Left renal cortex interstitium (tissue), 4 donors: ENCODE results near the gene NOS2. TPM values are rescaled to one million over a fixed set of nuclear protein-coding genes. Genes with fewer than 3 reads are reported as not detected.
"Not testable (repeated sequence)": the region's sequence is repeated elsewhere in the genome, so short reads cannot be mapped to it uniquely, and the experiment has no call there.

Experiments used
- DNase-seq, 4 donors: peaks; one replicate each; pipeline ENCODE4 v3.0.0-alpha.2; 2013; ENCODE audit warnings: low read depth in 4 of 4, low spot score in 2 of 4, missing footprints in 1 of 4
- polyA plus RNA-seq, 4 donors: library from polyadenylated mRNA; unstranded; fragments of 120-200 nt; gene quantifications; one replicate each; pipeline ENCODE4 v1.2.1, GENCODE V29; 2013; ENCODE audit not compliant: insufficient read length in 4 of 4

NOS2 gene
- polyA plus RNA-seq, 4 donors, result 1.7 to 2.1 (median 2.0) TPM

GRCh38 chr17:27793168-27793905 lies 7.0 kb downstream of the NOS2 start:
- DNase-seq, result peak in 1 of 4 donors; percentile 11

- no peak for DNase-seq
Measured at GRCh38 chr17:27792095-27792494, 8.2 kb downstream of the NOS2 start.

DNA sequence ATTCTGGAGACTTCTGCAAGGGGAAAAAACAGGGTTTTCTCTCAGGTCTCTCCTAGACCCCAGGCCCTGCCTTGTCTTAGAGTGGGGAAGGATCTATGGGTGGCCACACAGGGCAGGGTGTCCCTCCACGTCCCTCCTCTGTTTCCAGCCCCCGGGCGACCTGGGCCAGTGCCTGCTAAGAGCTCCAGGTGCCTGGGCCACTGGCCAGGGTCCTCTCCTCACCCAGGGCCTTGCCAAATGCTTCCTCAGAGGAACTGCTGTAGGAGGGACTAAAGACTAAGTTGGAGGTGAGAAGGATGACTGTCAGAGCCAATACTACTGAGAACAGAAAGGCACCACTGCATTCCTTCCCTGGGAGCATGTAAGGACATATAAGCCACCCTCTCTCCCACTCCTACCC lies 11.4 kb downstream of the NOS2 start:
- DNase-seq, result no peak

GRCh38 chr17:27783440-27784350 lies 16.6 kb downstream of the NOS2 start:
- no peak for DNase-seq

GRCh38 chr17:27782791-27783206 lies 17.5 kb downstream of the NOS2 start:
- no peak for DNase-seq

GRCh38 chr17:27780828-27781404 lies 19.4 kb downstream of the NOS2 start:
- no peak for DNase-seq

DNA sequence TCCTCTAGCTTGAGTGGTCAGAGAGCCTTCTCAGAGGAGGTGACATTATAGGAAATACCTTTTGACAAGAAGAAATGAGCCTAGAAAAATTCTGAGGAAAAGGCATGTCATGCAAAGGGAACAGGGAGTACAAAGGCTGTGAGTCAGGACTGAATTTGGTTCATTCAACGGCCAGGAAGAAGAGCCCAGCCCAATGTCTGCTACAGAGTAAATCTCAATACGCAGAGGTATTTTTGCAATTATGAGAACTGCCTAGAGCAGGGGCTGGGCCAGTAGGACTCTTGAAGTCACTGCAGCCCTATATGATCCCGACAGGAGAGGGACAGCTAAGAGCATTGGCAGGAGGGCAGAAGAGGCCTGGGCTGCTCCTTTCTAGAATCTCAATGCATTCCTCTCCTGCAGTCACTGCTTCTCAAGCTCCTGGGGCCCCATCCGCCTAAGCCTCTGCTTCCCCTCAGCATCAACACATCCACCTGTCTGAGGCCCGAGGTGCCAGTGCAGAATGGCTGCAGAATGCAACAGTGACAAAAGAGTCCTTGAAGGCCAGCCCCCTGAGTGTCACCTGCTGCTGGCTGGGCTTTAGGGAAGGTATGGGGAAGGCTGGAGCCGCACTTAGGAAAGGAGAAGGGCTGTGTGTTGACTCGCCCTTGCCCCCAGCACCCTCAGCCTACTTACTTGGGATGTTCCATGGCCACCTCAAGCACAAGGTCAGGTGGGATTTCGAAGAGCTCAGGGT lies 20.1 kb downstream of the NOS2 start:
- DNase-seq, result no peak

GRCh38 chr17:27778183-27778582 lies 22.1 kb downstream of the NOS2 start:
- no peak for DNase-seq

DNA sequence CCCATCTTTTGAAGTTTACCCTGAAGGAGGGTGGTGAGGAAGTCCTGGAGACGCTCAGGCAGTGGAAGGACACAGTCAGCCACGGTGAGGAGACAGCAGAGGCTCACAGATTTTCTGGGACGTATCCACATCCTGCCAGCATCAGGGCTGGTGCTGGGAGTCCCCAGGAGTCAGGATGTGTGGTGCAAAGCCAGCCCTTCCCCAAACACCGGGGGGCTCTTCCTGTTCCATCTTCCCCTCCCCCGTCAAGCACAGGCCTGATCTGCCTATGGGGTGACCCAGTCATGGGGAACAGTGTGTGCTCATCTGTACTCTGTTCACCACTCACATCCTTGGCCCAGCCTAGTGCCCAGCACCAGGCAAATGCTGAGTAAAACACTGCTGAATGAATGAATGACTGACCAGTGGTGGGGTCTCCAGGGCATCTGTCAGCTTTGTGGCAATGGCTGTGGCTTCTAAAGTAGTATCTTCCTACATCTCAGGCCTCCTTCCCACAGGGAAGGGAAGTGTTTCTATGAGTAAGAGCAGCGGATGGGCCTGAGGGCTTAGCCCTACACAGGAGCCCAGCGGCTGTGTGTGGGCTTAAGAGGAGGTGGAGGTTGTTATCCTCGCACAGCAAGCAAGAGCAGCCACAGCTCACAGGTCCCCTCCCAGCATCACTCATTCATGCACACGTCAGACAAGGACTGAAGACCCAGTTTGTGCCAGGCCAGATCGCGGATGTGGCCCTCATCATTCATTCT lies 23.3 kb downstream of the NOS2 start:
- DNase-seq, result no peak

- DNase-seq, result no peak
Measured at GRCh38 chr17:27771586-27771985, 28.7 kb downstream of the NOS2 start.

DNA sequence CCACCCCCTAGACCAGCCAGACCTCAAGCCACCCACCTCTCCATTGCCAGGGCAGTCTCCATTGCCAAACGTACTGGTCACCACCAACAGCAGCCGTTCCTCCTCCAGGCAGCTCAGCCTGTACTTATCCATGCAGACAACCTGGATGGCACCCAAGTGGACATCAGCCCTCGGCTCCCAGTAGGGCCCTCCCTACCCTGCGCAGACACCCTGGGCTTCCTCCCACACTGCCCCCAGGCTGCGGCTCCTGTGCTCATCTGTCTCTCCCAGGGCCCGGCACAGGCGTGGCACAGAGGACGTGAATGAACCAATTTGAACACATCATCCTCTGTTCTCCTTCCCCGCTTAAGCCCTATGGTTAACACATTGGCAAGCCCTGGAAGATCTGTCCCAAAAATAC lies 29.5 kb downstream of the NOS2 start:
- no peak for DNase-seq

DNA sequence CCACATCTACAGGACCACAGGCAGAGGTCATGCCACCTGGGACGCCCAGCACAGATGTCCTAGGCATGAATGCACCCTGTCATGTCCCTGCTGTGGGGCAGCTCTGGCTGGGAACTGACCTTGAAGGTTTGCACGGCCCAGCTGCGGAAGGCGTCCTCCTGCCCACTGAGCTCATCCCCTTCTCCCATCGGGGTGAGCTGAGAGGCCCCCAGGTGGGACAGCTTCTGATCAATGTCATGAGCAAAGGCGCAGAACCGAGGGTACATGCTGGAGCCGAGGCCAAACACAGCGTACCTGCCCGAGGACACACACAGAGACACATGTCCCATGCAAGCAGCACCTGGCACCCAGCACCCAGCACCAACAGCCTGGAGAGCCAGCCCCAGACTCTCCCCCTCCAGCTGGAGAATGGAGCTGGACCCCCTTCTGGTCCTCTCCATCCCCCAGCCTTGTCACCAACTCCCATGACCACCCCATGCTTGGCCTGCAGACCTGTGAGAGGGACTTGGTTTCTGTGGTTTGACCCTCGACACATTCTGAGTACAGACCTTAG lies 31.4 kb downstream of the NOS2 start:
- DNase-seq, result no peak

DNA sequence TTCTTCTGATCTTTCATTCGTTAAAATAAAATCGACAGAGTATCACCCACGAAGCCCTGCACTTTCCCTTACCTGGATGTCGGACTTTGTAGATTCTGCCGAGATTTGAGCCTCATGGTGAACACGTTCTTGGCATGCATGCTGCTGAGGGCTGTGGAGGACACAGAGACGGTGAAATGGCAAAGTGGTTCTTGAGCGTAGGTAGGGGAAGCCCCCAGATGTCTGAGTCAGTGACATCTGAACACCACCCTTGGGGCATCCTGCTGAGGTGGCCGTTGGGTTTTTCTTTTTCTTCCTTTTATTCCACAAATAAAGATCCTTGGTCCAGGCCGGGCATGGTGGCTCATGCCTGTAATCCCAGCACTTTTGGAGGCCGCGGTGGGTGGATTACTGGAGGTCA lies 33.9 kb downstream of the NOS2 start:
- DNase-seq, result no peak

DNA sequence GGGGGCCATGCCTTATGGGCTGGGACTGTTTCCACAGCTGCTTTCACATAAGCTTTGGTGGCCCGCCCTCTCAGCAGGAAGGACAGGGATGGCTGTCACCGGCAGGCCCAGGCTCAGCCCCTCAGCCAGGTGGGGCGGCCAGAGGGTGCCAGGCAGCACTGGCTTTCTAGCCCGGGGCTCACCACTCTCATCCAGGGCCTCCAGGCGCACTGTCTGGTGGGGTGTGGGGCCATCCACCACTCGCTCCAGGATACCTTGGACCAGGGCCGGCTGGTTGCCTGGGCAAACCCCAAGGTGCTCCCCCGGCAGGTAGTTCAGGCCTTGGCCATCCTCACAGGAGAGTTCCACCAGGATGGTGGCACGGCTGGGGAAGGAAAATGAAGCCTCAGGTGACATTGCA lies 35.0 kb downstream of the NOS2 start:
- DNase-seq, result no peak

DNA sequence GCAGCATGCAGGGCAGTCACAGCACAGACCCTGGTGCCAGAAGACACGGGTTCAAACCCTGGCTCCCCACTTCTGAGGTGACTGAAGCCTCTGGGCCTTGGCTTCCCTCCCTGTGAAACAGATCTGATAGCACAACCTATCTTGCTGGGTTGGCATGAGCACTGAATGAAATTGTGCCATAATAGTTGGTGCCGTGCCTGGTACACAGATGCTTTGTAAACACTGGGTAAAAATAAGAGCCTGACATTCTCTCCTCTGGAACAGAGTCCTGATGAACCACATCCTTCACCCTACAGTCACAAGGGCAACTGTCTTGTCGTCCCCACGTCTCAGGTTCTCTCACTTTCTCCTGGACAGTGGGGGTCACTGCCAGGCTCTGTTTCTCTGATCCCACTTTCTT lies 35.7 kb downstream of the NOS2 start:
- no peak for DNase-seq

GRCh38 chr17:27762527-27763305 lies 37.6 kb downstream of the NOS2 start:
- peak in 2 of 4 donors; percentile 22 to 47 for DNase-seq

DNA sequence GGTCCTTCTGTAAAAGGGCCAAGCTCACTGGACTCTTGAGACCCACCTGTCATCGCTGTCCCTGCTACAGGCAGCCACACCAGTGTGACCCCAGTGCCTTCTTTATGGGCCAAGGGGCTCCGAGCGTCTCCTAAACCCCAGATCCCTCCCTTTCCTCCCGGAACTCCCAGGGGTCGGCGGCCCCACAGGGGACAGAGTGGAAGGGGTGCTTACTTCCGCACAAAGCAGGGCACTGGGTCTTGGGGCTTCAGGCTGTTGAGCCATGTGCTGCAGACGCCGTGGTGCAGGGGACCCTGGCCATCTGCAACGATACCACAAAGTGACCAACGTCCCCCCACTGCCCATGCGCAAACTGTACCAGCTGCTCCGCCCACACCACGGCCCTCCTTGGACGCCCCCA lies 39.4 kb downstream of the NOS2 start:
- DNase-seq, result not testable (repeated sequence)

DNA sequence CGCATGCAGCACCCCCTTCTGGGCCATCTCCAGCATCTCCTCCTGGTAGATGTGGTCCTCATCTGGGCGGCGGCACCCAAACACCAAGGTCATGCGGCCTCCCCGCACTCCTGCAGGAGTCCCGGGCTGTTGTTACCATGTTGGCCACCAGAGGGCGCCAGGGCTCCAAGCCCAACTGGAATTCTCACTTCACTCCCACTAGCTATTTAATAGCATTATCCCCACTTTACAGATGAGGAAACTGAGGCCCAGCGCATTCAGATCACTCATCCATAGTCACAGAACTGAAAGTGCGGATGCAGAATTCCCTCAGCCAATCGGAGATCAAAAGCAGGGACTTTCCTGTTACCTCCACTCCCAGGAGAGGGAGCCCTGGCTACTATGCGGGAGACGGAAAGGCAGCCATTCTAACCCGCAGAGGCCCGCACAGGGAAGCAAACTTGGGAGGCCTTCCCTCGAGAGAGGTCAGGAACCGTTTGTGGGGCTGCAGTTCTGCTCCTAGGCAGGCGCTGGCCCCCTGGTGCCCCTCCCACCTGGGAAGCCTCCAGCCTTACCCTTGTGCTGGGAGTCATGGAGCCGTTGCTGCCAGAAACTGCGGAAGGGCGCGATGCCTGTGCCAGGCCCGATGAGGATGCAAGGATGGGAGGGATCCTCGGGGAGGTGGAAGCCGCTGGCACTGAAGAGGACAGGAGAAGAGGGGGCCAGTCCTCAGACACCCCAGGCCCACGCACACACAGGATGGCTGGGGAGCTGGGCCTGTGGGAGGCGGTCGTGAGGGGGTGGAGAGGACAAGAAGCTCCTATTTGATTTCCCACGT lies 40.1 kb downstream of the NOS2 start:
- no peak for DNase-seq
